DND-41 (cell line): ENCODE data around the gene CNIH1.

Experiments used
- ATAC-seq: fragments of 200-7000 bp; cut with Tn5 transposase; 3 replicates; pipeline ENCODE4 v1.9.1; 2021; ENCODE audit warnings: low read depth; ENCODE audit not compliant: insufficient read depth
- DNase-seq: peaks from one replicate; pipeline ENCODE4 v3.0.0-alpha.2; 2020
- H2AFZ ChIP-seq: 2 replicates; pipeline ENCODE4 v1.6.0; 2012; ENCODE audit warnings: low read depth, low read length
- H3K27ac ChIP-seq: 2 replicates; pipeline ENCODE4 v1.5.1; 2012; ENCODE audit warnings: low read length, inconsistent platforms
- H3K27me3 ChIP-seq: fragments of 200-600 bp; sonication (generic); 2 replicates; pipeline ENCODE4 v1.6.0; 2012; ENCODE audit warnings: low read length, mild to moderate bottlenecking, inconsistent platforms; ENCODE audit not compliant: insufficient read depth, poor library complexity
- H3K36me3 ChIP-seq: 2 replicates; pipeline ENCODE4 v1.5.1; 2012; ENCODE audit warnings: low read length, inconsistent platforms; ENCODE audit not compliant: insufficient read depth
- H3K4me1 ChIP-seq: 2 replicates; pipeline ENCODE4 v1.5.1; 2012; ENCODE audit warnings: mild to moderate bottlenecking, low read length; ENCODE audit not compliant: insufficient read depth
- H3K4me2 ChIP-seq: 2 replicates; pipeline ENCODE4 v1.6.0; 2012; ENCODE audit warnings: mild to moderate bottlenecking, moderate library complexity, low read length, inconsistent platforms; ENCODE audit not compliant: insufficient read depth
- H3K4me3 ChIP-seq, 2 experiments: fragments of 200-600 bp in 1 of 2; shearing (Covaris generic) in 1 of 2; 2 replicates each; pipeline ENCODE4 v1.5.1; 2012 to 2016; ENCODE audit warnings: inconsistent platforms in 2 of 2, low read length in 2 of 2, mild to moderate bottlenecking in 2 of 2, low read depth in 1 of 2, moderate library complexity in 1 of 2
- H3K79me2 ChIP-seq: 2 replicates; pipeline ENCODE4 v1.6.0; 2012; ENCODE audit warnings: low read length, inconsistent platforms; ENCODE audit not compliant: insufficient read depth
- H3K9ac ChIP-seq: 2 replicates; pipeline ENCODE4 v1.6.0; 2012; ENCODE audit warnings: low read depth, mild to moderate bottlenecking, inconsistent platforms, low read length, moderate library complexity
- H3K9me3 ChIP-seq: 2 replicates; pipeline ENCODE4 v1.5.1; 2012; ENCODE audit warnings: low read length, moderate library complexity, mild to moderate bottlenecking, inconsistent platforms; ENCODE audit not compliant: insufficient read depth, severe bottlenecking
- H4K20me1 ChIP-seq: 2 replicates; pipeline ENCODE4 v1.6.0; 2012; ENCODE audit warnings: low read length; ENCODE audit not compliant: insufficient read depth
- CTCF ChIP-seq: IDR thresholded peaks from 2 replicates; pipeline ENCODE4 v1.5.1; 2012; ENCODE audit warnings: borderline replicate concordance, low read length, moderate library complexity, mild to moderate bottlenecking; ENCODE audit not compliant: poor library complexity, severe bottlenecking; ENCODE audit errors: extremely low read depth
- EZH2 ChIP-seq: IDR thresholded peaks from 3 replicates; pipeline ENCODE4 v1.6.1; 2012; ENCODE audit warnings: borderline replicate concordance, low read depth, mild to moderate bottlenecking, moderate library complexity, low read length, inconsistent platforms; ENCODE audit not compliant: severe bottlenecking

Gene CNIH1

GRCh38 chr14:54481695-54482094 lies 40.5 kb upstream of the CNIH1 start:
- Histone ChIP-seq H3K27me3 (no peaks in the 10 kb centered on the region), H3K9me3 (no peaks in the 10 kb centered on the region), H4K20me1 (peaks cover 20% of the 10 kb centered on the region), H3K4me2 (no peak overlapping the region), H3K4me3 (no peak overlapping the region), H3K79me2 (peaks cover 48% of the 10 kb centered on the region), H3K4me1 (peaks cover 21% of the 10 kb centered on the region), H3K36me3 (peaks cover 52% of the 10 kb centered on the region), H3K9ac (no peak overlapping the region), H3K27ac (no peak overlapping the region), H2AFZ (no peak overlapping the region)
- ATAC-seq (no peak), DNase-seq (no peak)
- no peak for TF ChIP-seq EZH2
- TF ChIP-seq CTCF: no peak

GRCh38 chr14:54480830-54481562 lies 39.8 kb upstream of the CNIH1 start:
- Histone ChIP-seq H3K36me3 (peaks cover 56% of the 10 kb centered on the region), H4K20me1 (peaks cover 20% of the 10 kb centered on the region), H3K4me3 (no peak overlapping the region), H3K4me1 (peaks cover 15% of the 10 kb centered on the region; the same call in 1 of the 2 replicates), H3K9ac (no peak overlapping the region), H3K79me2 (peaks cover 41% of the 10 kb centered on the region), H3K27ac (no peak overlapping the region), H2AFZ (no peak overlapping the region), H3K9me3 (no peaks in the 10 kb centered on the region), H3K4me2 (no peak overlapping the region), H3K27me3 (no peaks in the 10 kb centered on the region)
- TF ChIP-seq CTCF (no peak), EZH2 (no peak)
- ATAC-seq (no peak), DNase-seq (no peak)

GRCh38 chr14:54478636-54479215 lies 37.6 kb upstream of the CNIH1 start:
- no peaks in the 10 kb centered on the region for H3K4me1 ChIP-seq
- no peak overlapping the region for H2AFZ ChIP-seq
- H3K9me3 ChIP-seq: no peaks in the 10 kb centered on the region
- H3K4me2 ChIP-seq: no peak overlapping the region
- TF ChIP-seq EZH2: no peak
- no peak overlapping the region for H3K4me3 ChIP-seq
- no peak for ATAC-seq
- H3K9ac ChIP-seq: no peak overlapping the region
- H3K36me3 ChIP-seq: peaks cover 69% of the 10 kb centered on the region
- no peak for DNase-seq
- peaks cover 10% of the 10 kb centered on the region for H4K20me1 ChIP-seq
- H3K27ac ChIP-seq: no peak overlapping the region
- peaks cover 20% of the 10 kb centered on the region for H3K79me2 ChIP-seq
- H3K27me3 ChIP-seq: no peaks in the 10 kb centered on the region

- no peaks in the 10 kb centered on the region for H3K79me2 ChIP-seq
Measured at GRCh38 chr14:54475911-54476310, 34.7 kb upstream of the CNIH1 start.

More at GRCh38 chr14:54475911-54476310, 34.7 kb upstream of the CNIH1 start:
- H3K27ac ChIP-seq: no peak overlapping the region
- peaks cover 45% of the 10 kb centered on the region for H3K36me3 ChIP-seq
- H3K9ac ChIP-seq: no peak overlapping the region
- TF ChIP-seq CTCF: no peak
- TF ChIP-seq EZH2: no peak
- no peak overlapping the region for H2AFZ ChIP-seq
- ATAC-seq: no peak
- no peaks in the 10 kb centered on the region for H3K27me3 ChIP-seq
- no peak for DNase-seq
- no peaks in the 10 kb centered on the region for H3K9me3 ChIP-seq
- no peak overlapping the region for H3K4me2 ChIP-seq
- no peaks in the 10 kb centered on the region for H4K20me1 ChIP-seq
- H3K4me1 ChIP-seq: no peaks in the 10 kb centered on the region
- H3K4me3 ChIP-seq: no peak overlapping the region
